Stimulated activated CD4-positive, alpha-beta T cell treated with anti-CD3 and anti-CD28 coated beads, TNF-alpha, amount 100 ng/mL, for 24 hours (primary cell): ENCODE results near the gene SMYD3.

Experiments
- DNase-seq, 3 experiments: peaks; one replicate each; pipeline ENCODE4 v3.0.0-alpha.2; 2020; ENCODE audit warnings: low read depth in 3 of 3

Gene SMYD3

DNA sequence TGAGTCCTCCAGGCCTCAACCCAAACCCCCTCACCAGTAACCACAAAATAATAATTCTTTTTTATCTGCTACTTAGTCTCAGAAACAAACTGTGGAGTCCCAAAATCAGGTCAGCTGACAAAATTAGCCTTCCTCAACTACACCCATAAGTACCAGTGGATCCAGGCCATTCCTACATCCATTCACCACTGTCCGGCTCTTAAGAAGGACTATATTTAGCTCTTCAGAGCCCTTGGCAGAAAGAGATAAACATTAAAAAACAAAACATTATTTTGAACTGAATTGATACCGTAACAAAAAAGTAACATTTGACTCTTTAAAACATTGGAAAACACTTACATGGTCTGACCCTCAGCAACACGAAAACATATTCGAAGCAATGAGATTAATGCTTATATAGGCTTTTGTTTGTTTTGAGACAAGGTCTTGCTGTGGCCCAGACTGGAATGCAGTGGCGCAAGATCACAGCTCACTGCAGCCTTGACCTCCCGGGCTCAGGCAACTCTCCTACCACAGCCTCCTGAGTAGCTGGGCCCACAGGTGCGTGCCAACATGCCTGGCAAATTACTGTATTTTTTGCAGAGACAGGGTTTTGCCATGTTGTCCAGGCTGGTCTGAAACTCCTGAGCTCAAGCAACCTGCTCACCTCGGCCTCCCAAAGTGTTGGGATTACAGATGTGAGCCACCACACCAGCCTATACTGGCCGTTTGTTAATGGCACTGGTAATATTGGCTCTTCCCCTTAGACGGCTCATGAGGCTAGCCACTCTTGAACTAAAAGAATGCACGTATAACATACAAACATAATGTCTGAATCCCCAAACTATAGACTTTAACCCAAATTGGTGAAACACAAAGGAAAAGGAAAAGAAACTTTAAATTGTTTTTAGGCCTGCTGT, 330.7 kb downstream of the SMYD3 start:
- DNase-seq = no peak

DNA sequence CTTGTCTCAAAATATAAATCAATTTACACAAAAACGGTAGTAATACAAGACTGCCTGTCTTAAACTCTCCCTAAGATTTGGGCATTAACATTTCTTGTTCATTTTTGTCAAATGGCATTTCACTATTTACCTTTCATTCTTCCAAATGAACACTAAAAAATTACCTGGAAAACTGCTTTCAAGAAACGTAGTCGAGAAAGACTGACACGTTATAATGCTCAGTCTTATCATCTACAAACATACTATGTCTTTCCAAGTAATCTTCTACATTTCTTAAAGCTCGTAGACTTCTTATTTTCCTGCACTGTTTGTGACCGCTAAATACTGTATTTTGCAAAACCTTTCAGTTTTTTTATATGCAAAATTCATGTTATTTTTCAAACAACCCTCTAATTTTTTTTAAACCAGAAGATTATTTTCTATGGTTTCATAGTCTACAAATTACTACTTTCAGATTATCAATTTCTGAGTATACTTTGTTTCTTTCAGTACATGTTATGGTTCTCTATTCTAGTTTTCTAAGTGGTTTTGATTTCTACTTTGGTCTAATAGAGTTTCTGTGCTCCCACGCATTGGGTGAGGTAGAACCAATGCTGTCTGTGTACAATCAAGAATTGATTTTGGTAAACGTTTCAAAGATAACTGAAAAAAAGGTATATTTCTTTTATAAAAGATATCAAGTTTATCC, 336.4 kb downstream of the SMYD3 start:
- DNase-seq = no peak

DNA sequence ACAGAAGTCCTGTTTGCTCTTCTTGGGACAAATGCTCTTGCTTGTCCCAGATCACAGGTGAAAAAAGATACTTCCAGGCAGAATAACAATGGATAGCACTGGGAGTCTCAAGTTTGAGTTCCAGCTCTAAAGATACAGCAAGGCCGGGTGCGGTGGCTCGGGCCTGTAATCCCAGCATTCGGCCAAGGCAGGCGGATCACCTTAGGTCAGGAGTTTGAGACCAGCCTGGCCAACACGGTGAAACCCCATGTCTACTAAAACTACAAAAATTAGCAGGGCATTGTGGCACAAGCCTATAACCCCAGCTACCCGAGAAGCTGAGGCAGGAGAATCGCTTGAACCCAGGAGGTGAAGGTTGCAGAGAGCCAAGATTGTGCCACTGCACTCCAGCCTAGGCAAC, 337.6 kb downstream of the SMYD3 start:
- DNase-seq = no peak

GRCh38 chr1:246169019-246169418, 338.1 kb downstream of the SMYD3 start:
- DNase-seq = no peak

GRCh38 chr1:246166841-246167240, 340.2 kb downstream of the SMYD3 start:
- DNase-seq = no peak

GRCh38 chr1:246165826-246166709, 341.0 kb downstream of the SMYD3 start:
- DNase-seq = no peak

GRCh38 chr1:246164764-246165163, 342.3 kb downstream of the SMYD3 start:
- no peak for DNase-seq

DNA sequence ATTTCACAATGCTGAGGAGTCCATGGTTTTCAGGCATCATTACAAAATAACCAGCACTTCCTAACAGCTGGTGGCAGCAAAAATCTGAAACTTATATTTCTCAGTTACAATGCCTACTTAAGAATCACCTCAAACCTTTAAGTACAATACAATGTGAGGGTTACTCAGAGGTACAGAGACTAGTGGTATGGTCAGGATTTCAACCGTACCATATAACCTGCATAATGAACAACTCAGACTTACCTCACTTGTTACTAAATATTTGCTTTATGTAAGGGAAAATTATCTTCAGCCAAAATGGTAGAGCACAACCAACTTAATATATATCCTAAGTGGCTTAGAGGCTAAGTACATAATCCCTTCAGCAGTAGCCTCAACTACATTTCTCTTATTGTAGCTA, 344.5 kb downstream of the SMYD3 start:
- no peak for DNase-seq

GRCh38 chr1:246161626-246162025, 345.5 kb downstream of the SMYD3 start:
- DNase-seq = no peak

GRCh38 chr1:246160905-246161304, 346.2 kb downstream of the SMYD3 start:
- no peak for DNase-seq

GRCh38 chr1:246160374-246160773, 346.7 kb downstream of the SMYD3 start:
- DNase-seq = no peak

- no peak for DNase-seq
Measured at GRCh38 chr1:246159279-246160227, 347.5 kb downstream of the SMYD3 start.

- DNase-seq = no peak
Measured at GRCh38 chr1:246158131-246158530, 348.9 kb downstream of the SMYD3 start.

DNA sequence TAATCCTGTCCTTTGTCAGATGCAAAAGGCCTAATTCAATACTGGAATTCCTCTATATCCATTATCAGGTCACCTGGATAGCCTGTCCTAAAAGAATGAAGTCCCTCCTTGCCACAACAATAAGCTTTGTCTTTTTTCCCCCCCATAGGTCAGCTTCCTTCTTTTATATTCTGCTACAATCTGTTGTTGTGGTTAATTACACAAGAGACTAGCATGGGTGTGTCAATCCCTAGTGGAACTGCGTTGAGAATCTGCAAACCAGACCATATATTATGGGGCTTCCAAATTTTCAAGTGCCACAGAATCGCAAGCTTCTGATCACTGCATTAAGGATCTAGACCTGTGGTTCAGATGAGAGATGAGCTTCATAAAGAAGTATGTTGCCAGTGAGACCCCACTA, 349.6 kb downstream of the SMYD3 start:
- DNase-seq = no peak

DNA sequence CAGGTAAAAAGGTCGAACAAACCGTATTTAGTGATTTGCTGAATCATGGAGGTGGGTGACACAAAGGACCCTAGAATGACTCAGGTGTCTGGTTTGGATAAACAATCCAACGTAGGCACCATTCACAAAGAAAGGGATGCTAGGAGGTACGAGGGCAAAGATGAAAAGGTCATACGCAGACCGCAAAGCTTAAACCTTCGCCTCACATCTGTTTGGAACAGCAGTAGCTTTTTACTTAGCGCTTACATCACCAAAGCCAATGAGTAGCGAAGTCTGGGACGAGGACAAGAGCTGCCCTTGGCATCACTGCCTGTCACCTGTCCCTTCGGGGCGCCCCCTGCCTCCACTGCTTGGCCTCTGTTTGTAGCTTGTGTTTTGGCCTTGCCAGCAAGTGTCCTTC, 350.2 kb downstream of the SMYD3 start:
- DNase-seq = no peak

GRCh38 chr1:246155923-246156322, 351.2 kb downstream of the SMYD3 start:
- no peak for DNase-seq

GRCh38 chr1:246153796-246154212, 353.3 kb downstream of the SMYD3 start:
- DNase-seq = no peak

DNA sequence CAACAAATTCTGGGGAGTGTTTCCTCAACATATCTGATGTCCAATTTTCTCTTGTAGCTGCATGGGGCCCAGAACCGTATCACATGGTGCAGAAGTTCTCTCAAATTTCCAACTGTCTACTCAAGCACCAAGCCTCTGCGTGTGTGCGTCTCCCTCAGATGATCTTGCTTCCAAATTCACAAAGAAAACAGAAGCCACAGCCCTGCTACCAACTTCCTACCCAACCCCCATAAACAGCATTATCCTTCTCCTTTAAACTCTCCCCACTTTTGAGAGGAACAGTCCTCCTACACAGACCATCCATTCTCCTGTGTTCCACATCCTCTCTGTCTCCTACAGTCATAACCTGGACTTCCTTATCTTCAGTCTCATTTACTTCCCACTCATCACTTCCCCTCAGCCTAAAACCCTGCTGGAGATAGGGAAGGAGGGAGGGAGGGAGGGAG, 354.1 kb downstream of the SMYD3 start:
- no peak for DNase-seq

GRCh38 chr1:246151796-246152434, 355.2 kb downstream of the SMYD3 start:
- no peak for DNase-seq

DNA sequence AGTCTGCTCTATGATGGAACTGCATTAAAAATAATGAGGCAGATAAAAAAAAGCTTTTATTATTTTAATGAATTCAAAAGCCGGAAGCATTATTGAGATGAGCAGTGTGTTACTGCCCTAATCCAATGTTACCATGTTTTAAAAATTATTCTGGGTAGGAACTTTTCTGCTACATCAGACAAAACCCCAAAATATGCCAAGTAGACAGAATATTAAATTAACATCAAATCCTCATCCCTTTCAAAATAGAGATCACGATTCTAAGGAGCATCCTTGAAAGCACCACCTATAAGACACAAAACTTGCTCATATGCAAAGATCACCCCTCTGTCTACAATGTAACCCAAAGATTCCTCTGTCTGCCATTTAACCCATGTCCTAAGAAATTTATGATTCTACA, 357.5 kb downstream of the SMYD3 start:
- no peak for DNase-seq
